DOHH2 (cell line): Measurements from ENCODE around the gene FBLN1.

Experiments used
- EZH2phosphoT487 ChIP-seq: fragments of 200-600 bp; sonication (generic); IDR thresholded peaks from 2 replicates; pipeline ENCODE4 v1.6.1; 2017; ENCODE audit warnings: borderline replicate concordance, mild to moderate bottlenecking, antibody characterized with exemption, low read length, moderate library complexity, mixed read lengths
- TF ChIP-seq, protein P1 (sequence below): fragments of 200-600 bp; sonication (generic); IDR thresholded peaks from one replicate; pipeline ENCODE4 v1.5.1; 2014; ENCODE audit warnings: antibody characterized with exemption, mild to moderate bottlenecking, low read depth, low read length; ENCODE audit not compliant: poor library complexity, severe bottlenecking

DNA sequence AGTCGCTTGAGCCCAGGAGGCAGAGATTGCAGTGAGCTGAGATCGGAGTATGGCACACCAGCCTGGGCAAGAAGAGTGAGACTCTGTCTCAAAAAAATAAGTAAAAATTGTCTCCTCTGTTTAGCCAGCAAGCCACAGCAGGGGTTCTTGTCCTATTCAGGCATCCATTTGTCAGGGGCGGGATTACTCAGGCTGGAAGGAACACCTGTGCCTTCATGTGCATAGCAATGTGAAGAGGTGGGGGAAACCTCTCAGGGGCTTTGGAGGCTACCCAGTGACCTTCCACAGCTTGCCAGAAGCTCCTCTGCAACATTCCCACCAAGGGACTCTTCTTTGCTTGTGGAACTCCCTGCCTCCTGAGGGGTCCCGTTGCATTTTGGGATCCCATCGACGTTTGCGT is 63.3 kb downstream of the FBLN1 start:
- TF ChIP-seq, protein P1, sequence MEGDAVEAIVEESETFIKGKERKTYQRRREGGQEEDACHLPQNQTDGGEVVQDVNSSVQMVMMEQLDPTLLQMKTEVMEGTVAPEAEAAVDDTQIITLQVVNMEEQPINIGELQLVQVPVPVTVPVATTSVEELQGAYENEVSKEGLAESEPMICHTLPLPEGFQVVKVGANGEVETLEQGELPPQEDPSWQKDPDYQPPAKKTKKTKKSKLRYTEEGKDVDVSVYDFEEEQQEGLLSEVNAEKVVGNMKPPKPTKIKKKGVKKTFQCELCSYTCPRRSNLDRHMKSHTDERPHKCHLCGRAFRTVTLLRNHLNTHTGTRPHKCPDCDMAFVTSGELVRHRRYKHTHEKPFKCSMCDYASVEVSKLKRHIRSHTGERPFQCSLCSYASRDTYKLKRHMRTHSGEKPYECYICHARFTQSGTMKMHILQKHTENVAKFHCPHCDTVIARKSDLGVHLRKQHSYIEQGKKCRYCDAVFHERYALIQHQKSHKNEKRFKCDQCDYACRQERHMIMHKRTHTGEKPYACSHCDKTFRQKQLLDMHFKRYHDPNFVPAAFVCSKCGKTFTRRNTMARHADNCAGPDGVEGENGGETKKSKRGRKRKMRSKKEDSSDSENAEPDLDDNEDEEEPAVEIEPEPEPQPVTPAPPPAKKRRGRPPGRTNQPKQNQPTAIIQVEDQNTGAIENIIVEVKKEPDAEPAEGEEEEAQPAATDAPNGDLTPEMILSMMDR, result no peak
- no peak for TF ChIP-seq EZH2phosphoT487
